GM18520 (cell line): ENCODE measurements around the gene LAMB4.

Source experiments
- ATAC-seq: cut with Tn5 transposase; IDR thresholded peaks from one replicate; pipeline ENCODE4 v1.9.1; 2021; ENCODE audit not compliant: unreplicated experiment

The LAMB4 gene

DNA sequence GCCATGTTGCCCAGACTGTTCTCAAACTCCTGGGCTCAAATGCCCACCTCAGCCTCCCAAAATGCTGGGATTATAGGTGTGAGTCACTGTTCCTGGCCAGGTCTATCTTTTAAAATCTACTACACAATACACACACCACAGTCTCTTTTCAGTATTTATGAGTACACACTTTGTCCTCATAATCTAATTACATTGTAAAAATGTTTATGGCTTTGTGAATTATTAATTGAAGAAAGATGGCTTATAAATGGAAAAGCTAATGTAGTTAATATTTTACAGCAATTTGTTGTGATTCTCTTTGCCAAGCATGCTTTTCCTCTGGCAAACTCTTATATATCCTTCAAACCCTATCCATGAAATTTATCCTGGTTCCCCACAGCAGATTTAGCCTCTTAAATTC lies 22.0 kb downstream of the LAMB4 start:
- no peak for ATAC-seq

DNA sequence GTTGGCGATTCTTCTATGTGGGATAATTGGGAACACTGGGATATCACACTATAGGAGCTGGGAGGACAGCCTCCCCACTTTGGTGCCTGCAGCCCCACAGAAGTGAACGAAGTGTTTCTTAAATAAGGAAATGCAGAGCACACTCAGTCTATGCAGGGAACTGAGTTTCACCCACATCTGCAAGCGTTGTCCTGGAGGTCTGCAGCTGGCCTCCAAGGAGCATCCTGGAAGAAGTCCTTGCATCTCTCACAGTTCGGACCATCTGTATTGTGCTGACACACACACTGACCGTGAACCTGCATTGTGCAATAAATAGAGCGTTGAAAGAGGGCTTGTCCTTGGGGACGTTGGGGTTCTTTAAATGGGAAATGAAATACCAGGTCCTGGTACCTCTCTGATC lies 25.8 kb downstream of the LAMB4 start:
- no peak for ATAC-seq

DNA sequence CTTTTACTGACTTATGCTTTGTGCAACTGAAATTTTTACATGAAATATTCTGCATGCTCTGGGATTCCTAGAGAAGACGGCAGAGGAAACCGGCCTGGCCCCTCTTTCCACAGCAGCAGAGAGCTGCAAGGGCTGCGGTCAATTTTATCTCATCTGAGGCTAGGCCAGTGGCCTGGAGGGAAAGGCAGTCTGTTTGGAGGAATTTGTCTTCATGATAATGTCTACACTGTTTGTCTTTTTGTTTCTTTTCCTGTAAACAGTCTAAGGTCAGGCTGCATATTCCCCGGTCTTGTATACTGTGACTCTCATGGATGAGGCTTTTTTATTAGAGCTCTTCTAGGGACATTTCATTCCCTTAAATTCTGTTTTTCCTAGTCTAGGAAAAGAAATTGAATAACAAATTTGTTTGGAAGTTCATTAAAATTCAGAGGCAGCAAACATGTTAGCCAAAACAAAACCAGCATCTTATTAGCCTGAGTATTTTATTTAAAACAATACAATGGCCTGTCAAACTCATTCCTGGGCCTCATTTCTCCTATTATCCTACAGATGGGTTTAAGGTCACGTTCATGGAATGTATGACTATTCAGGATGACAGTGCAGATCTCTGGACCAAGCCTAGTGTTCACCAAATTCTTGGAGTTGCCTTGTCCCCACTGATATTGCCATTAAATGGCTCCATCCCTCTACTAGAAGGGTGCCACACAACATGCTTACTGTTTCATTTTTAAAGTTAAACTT lies 26.4 kb downstream of the LAMB4 start:
- ATAC-seq = no peak

DNA sequence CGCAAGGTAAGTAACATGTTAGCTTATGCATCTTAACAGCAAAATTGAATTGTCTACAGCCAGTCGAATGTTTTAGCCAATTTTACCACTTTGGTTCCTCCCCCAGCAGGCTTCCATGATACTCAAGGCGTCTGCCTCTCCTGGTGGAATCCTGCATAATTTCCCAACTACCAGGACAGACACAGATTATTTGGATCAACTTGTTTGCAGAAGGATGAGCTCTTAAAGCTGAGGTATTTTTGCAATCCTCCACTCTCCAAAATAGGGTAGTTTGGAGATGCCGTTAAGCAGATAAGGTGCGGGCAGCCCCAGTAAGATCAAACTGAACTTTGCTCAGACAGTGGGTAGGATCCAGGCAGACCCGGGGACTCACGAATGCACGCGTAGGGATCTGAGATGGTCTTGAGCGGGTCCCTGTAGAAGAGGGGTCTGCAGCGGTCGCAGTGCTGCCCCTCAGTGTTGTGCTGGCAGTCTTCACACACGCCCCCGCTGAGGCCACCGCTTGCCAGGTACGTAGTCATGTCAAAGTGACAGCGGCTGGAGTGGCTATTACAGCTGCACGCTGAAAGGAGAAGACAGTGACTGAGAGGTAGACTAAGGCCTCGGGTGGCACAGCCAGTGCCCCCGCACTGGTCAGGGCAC lies 27.4 kb downstream of the LAMB4 start:
- ATAC-seq = no peak

DNA sequence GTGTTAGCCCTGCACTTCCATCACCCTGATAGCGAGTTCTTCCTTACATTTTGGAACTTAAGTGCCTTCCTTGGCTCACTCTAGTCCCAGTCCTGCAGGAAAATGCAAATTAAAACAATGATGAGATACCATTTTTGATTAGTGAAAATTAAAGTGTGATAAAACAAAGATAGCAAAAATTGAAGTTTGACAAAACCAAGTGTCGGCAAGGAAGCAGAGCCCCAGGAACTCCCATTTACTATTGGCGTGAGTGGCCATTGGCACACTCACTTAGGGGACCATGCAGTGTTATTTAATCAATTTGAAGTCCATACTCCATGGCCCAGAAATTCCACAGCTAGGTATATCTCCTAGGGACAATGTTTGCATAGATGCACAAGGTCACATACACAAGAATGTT lies 28.4 kb downstream of the LAMB4 start:
- ATAC-seq = no peak

DNA sequence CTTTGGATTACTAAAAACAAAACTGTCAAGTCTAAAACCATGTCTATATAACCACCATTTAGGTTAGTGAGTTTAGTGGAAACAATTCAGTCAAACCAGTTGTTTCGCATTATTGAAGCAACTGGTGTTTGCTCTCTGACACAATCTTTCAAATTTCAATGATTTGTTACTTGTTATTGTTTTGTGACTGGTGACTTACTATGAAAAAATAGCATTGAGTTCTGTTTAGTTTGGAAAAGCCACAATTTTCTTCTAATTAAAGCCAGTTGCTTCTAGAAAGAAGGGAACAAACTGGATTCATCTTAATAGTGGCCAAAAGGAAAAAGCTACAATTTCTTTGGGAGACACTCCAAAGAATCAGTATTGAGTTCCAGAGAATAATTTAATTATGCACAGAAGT lies 30.4 kb downstream of the LAMB4 start:
- ATAC-seq = no peak

DNA sequence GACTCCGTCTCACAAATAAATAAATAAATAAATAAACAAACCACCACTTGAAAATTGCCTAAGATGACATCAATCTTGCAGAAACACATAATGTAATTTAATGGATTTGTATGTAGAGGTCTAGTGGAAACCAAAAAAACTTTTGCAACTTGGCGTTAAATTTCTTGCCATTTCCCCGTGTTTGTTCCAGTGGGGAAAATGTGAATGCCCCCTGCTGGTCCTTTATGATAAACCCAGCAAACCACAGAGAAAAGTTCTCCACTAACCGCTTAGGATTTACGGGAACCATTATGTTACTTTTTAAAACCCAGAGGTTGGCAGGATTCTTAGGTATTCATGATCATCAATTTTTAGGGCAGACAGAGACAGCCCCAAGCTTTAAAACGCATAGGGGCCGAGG lies 32.5 kb downstream of the LAMB4 start:
- no peak for ATAC-seq

DNA sequence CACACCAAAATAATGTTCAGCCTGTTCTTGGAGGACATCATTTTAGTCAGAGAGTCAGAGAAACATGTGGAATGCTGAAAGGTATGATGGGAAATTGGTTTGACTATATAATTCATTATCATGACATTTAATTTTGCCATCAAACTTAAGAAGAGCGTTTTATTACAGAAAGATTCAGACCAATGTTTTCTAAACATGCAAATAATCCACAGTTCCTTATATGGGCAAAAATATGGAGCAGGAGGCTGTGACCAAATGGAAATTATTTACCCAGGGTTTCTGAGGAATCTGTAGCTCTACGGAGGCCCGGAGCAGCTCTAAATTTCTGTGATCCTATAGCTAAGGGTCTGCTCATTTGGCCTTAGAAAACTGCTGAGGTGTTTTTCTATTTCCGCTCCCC lies 33.2 kb downstream of the LAMB4 start:
- ATAC-seq = no peak

DNA sequence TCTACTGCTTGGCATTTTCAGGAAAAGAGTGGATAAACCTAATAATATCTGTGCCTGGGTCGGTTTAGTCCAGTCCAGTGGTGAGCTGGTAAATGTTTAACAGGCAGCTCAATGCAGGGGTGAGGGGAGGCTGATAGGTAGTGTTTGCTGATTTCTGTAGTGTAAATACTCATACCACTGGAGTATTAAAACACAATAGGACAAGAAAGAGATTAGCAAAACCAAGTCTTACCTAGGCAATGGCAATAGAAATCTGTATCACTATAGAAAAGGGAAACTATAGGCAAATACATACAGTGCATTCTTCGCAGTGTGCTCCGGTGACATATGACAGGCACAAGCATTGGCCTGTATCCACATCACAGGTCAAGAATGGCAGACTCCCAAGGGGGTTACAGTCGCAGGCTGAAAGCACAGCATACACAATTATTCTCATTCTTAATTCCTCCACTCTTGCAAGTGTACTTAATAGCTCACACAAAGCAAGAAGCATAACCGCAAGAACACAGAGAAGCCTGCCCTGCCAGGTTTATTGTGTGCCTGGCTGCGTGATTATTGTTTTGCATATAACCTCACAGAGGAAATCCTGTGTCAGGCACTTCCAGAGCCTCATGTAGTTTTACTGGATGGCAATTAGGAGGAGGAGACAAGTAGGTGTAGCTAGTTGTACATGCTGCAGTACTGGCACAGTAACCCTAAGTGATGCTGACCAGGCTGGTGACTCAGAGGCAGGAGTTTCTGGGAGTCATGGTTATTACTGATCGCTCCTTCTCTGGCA lies 35.0 kb downstream of the LAMB4 start:
- peak; percentile 48 for ATAC-seq

DNA sequence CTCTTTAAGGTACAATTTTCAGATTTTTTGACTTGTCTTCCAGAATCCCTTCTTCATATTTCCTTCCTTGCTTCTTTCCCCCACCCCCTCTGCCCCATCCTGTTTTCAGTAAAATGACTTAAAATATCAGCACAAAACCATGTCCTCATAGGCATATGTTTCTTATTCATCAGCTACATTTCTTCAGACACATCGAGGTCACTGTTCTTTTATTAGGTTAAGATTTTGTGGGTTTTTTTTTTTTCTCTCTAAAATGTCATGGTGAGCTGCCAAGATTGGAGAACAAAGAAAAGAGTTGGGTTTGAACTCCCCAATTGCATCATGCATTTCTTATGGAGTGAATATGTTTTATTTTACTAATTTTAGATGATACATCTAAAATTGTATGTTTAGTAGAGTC lies 35.8 kb downstream of the LAMB4 start:
- ATAC-seq = no peak

DNA sequence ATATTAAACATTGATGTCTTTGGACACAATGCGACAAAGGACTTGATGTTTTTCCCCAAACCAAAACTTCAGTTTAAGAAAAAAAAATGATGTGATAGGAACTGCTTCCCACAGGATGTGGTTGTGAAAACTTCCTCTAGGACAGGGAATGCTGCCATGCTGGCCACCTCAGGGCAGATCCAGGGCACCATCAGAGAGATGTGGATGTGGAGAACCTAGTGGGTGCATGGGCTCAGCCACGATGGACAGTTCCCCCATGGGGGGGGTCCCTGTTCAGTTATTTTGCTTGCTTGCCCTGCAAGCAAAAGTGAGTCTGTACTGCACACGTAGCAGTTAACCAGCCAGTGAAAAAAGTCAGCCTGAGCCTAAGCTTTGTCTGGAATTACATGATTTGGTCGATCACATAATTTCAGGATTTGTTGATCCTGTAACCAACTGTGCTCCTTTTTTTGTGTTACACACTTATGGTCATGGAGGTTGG lies 36.3 kb downstream of the LAMB4 start:
- ATAC-seq = no peak

DNA sequence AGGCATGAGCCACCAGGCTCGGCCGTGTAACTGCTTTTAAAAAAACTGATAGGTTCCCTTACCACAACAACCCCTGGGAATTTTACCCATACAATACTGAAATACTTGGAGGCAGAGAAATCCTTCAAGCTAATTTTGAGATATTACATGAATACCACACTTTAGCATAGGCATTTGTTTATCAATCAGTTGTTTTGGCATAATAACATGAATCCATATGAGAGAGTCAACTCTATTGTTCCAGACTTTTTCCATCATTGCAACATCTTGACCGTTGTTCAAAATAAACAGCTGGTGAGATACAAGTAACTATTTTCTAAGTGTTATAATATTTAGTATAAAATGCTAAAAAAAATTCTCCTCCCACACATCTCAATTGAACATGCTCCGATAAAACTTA lies 36.8 kb downstream of the LAMB4 start:
- ATAC-seq = no peak

DNA sequence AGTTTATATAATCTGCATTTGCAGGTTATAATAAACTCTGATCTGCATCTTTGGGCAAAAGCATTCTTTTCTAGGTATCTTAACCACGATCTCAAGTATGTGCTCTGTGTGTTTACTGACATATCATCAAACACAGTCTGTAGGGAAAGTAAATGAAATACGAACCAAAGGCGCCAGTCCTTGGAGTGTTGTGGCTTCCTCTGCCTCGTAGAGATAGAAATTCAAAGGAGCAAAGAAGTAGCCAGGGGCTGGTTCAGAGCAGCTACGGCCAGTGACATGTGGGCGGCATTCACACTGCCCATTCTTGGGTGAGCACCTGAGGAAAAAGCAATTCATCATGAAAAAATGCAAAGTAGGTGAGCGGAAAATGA lies 38.7 kb downstream of the LAMB4 start:
- no peak for ATAC-seq

DNA sequence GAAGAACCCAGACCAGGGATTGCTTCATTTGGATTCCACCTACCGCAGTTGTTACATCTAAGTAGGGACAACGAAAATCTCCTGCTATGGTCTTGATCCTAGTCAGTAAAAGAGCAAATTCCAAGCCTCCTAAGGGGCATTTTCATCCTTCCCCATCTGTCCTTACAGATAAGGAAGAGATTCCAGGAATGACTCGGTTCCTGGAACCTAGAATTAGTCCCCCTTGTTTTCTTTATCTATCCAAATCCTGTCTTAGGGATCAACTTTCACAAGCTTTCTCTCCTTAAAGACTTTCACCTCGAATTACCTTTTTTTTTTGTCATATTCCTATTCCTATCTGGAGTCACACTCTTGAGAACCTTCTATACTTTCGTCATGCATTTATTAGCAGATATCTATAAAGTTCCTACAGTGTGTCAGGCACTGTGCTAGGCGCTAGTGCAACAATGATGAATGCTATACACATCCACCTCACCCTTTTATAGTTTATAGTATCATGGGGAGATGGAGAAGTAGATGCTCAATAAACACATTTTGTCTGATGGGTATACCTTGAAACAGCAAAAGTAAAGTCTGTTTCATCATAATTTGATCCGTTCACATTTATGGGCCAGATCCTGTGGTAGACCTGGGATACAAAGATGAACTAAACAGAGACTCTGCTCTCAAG lies 39.2 kb downstream of the LAMB4 start:
- no peak for ATAC-seq

DNA sequence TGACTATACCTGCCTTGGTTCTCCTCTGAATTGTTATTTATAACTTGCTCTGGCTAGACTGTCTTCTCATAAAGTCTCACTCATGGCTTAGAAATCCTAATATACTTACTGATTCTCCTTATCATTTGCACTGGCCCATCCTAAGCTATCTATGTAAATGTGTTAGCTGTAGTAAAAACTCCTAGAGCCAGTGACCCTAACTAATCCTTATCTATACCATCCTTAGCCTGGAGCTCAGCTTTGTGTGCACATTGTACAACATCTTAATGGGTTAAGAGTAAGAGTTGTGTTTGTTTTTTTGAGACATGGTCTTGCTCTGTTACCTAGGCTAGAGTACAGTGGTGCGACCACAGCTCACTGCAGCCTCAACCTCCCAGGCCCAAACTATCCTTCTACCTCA lies 40.8 kb downstream of the LAMB4 start:
- ATAC-seq = no peak

DNA sequence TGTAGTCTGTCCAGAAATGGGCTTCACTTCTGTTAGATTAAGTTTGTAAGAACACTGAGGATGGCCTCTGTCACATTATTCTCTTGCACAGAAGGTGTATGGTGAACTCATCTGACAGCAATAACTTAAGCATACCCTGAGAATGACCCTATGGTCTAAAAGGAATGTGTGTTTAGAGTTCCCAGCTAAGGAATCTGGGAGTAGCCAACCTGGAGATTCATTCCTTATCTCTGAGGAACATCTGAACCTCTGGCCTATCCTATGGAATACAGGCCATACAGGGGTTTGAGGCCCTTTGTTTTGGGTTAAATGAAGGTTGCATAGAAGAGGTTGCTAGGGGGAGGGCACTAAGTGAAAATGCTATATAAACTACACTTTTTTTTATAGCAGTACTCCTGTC lies 41.4 kb downstream of the LAMB4 start:
- ATAC-seq = no peak

DNA sequence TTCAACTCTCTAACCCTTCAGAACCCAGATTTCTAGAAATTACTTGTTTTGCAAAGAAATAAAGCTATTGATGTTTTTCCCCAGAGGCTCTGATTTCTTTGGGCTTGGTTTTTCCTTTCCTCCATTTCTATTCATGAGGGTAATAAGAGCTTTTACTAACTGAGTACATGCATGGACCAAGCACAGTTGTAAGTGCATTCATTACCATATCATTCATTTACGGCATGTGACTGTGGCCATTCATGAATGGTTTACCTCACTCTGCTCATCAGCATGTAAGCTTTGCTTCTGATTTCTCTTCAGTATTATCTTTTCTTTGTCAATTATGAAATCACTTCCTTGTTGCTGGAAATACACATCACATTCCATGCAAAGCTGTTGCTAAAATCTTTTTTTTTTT lies 42.4 kb downstream of the LAMB4 start:
- no peak for ATAC-seq

DNA sequence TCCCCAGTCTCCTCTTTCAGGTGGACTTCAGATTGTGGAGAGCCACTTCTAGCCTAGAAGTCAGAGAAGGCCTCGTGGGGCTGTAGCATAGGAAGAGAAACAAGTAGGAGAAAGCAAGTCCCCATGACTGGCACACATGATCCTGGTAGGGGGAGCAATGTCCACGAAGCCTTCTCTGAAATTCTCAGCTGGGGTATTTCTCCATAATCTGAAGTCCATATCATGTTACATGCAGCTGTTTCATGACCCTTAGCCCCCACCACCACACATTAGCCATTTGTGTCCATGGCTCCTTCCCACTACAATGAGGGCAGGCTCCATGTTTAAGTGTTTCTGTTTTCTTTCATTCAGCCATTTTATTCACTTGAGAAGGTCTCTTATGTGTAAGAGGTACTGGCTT lies 43.2 kb downstream of the LAMB4 start:
- ATAC-seq = no peak

DNA sequence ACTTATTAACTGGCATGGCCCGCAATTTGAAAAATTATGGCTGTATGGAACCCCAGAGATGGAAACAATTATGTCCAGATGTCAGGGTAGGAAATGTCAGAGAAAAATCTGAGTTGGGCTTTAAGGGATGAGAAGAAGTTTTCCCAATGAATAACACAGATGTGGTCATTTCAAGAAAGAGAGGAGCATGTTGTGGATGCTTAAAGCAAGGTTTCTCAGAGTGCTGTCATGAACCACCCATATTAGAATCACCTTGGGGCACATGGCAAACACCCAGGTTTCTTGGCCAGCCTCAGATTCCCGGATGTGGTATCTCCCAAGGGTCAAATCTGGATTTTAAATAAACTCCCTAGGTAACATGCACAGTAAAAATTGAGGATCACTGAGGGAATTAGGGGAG lies 43.6 kb downstream of the LAMB4 start:
- ATAC-seq = no peak

DNA sequence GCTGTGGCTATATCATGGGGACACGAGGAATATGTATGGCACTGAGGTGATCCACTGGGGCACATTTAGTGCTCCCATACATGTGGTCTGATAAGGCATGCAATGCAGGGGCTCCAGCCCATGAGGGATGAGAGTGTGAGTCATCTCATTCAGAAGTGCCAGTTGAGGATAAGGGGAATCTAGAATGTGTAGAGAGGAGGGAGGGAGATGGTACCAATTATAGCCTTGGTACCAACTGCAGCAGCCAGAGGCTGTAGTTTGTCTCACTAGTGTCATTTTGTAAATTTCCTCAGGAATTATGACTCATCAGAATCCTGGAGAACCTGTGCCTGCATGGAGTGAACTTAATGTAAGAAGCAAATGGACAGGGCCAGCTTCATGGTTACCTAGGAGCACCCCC lies 46.2 kb downstream of the LAMB4 start:
- no peak for ATAC-seq
